Posterior cingulate gyrus (tissue), 11 donors: ENCODE data around the gene ERG.

Experiments used
- DNase-seq, 10 donors: peaks; one replicate each; pipeline versions ENCODE4 v3.0.0 to v3.0.0-alpha.2; 2020 to 2021; ENCODE audit warnings: mixed read lengths in 3 of 10
- intact Hi-C: fragments of 100-400 bp; cut with DNase I; formaldehyde crosslinking; loops from one replicate; pipeline ENCODE4 v1.15.1; 2023

Gene ERG

GRCh38 chr21:38349977-38350376, 148.3 kb downstream of the ERG start:
- intact Hi-C loops: loop anchor here (5.0 to 10.0 kb wide), 2 partner anchors 178 to 645 kb away; no protein-coding TSS in a partner anchor
- DNase-seq: no peak

- no peak for DNase-seq
- intact Hi-C loops: no loop called here
Observed at GRCh38 chr21:38349111-38349746, 149.0 kb downstream of the ERG start.

- intact Hi-C loops: no loop called here
Observed at GRCh38 chr21:38346286-38346685, 152.0 kb downstream of the ERG start.

GRCh38 chr21:38343691-38344090, 154.6 kb downstream of the ERG start:
- intact Hi-C loops: no loop called here
- DNase-seq: no peak

More at GRCh38 chr21:38346286-38346685, 152.0 kb downstream of the ERG start:
- DNase-seq: no peak

- intact Hi-C loops: no loop called here
- DNase-seq: no peak
Observed at GRCh38 chr21:38342739-38343138, 155.5 kb downstream of the ERG start.

GRCh38 chr21:38341546-38342012, 156.7 kb downstream of the ERG start:
- intact Hi-C loops: no loop called here
- DNase-seq: no peak

DNA sequence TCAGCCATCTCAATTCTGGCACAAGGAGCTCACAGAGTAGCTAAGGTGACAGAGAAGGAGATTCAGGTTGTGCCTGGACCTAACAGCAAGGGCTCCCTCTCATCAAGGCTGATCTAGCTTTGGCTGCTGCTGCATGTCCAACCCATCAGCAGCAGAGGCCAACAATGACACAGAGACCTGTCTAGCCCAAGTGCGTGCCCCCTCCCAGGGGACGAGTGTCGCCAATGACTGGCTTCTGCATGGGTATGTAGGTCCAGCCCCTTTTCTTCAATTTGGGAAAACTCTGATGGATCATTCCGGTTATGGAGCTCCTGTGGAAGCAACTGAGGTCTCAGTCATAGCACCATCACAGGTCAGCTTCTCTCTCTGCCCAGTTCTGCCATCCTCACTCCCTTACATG, 158.1 kb downstream of the ERG start:
- DNase-seq: no peak
- intact Hi-C loops: no loop called here

GRCh38 chr21:38337793-38338192, 160.5 kb downstream of the ERG start:
- no peak for DNase-seq
- intact Hi-C loops: no loop called here

- DNase-seq: peak in 1 of 10 donors; percentile 18
- intact Hi-C loops: no loop called here
Observed at GRCh38 chr21:38334866-38335265, 163.4 kb downstream of the ERG start.

- no peak for DNase-seq
- intact Hi-C loops: no loop called here
Observed at GRCh38 chr21:38333301-38334272, 164.7 kb downstream of the ERG start.

DNA sequence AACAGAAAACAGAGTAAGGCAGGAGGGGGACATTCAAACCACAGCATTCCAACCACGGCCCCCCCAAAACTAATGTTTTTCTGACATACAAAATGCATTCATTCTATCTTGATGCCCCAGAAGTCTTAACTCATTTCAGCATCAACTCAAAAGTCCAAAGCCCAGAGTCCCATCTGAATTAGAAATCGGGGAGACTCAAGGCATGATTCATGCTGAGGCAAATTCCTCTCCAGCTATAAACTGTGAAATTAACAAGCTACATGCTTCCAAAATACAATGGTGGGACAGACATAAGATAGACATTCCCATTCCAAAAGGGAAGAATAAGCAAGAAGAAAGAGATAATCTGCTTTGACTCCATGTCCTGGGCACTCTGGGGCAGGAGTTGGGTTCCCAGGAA, 167.6 kb downstream of the ERG start:
- no peak for DNase-seq
- intact Hi-C loops: no loop called here
